Caco-2 (cell line): ENCODE data around the gene FAM83F. TPM values are rescaled to one million over a fixed set of nuclear protein-coding genes. Genes with fewer than 3 reads are reported as not detected.

Experiments
- BruUV-seq: library from RNA; stranded (reverse); fragments of 400-500 nt; replicated peaks from 2 replicates; lab custom pipeline; 2021; lab: Mats Ljungman, UMichigan
- CTCF ChIA-PET: fragments of 300-600 bp; sonication (Branson Sonifier 250); formaldehyde crosslinking; loops from one replicate; lab custom pipeline; 2022; ENCODE audit warnings: antibody characterized with exemption; lab: Charles Lee
- POLR2A ChIA-PET: fragments of 300-600 bp; sonication (Branson Sonifier 250); formaldehyde crosslinking; loops from one replicate; lab custom pipeline; 2022; ENCODE audit warnings: antibody characterized with exemption; lab: Charles Lee
- DNase-seq, 2 experiments: peaks; one replicate each; pipeline versions ENCODE4 v3.0.0 to v3.0.0-alpha.2; 2020 to 2022
- H3K27me3 ChIP-seq: replicated peaks from 2 replicates; pipeline ENCODE4 v1.6.0; 2011; ENCODE audit warnings: low read length; ENCODE audit not compliant: control insufficient read depth, insufficient read depth
- H3K36me3 ChIP-seq: 2 replicates; pipeline ENCODE4 v1.5.1; 2011; ENCODE audit warnings: low read length; ENCODE audit not compliant: control insufficient read depth, insufficient read depth
- H3K4me1 ChIP-seq: fragments of 250-450 bp; sonication (Bioruptor Pico); 2 replicates; pipeline ENCODE4 v1.5.1; 2020; ENCODE audit warnings: mild to moderate bottlenecking
- H3K4me3 ChIP-seq: 2 replicates; pipeline ENCODE4 v1.5.1; 2011; ENCODE audit warnings: low read depth, mild to moderate bottlenecking, control low read depth, low read length
- H3K9me3 ChIP-seq: fragments of 250-450 bp; sonication (Bioruptor Pico); 2 replicates; pipeline ENCODE4 v1.5.1; 2020; ENCODE audit warnings: mild to moderate bottlenecking, moderate library complexity
- H3K27ac Mint-ChIP-seq: one replicate; pipeline ENCODE4 v1.8.0; 2022; ENCODE audit warnings: mixed read lengths; ENCODE audit not compliant: unreplicated experiment
- H3K27me3 Mint-ChIP-seq: one replicate; pipeline ENCODE4 v1.8.0; 2022; ENCODE audit warnings: mixed read lengths; ENCODE audit not compliant: insufficient read depth, unreplicated experiment
- H3K36me3 Mint-ChIP-seq: one replicate; pipeline ENCODE4 v1.8.0; 2022; ENCODE audit warnings: mild to moderate bottlenecking, mixed read lengths; ENCODE audit not compliant: insufficient read depth, unreplicated experiment
- H3K4me1 Mint-ChIP-seq: one replicate; pipeline ENCODE4 v1.8.0; 2022; ENCODE audit warnings: low read depth, mixed read lengths; ENCODE audit not compliant: unreplicated experiment
- H3K4me3 Mint-ChIP-seq: one replicate; pipeline ENCODE4 v1.8.0; 2022; ENCODE audit warnings: mild to moderate bottlenecking, moderate library complexity, mixed read lengths; ENCODE audit not compliant: unreplicated experiment
- H3K9me3 Mint-ChIP-seq: one replicate; pipeline ENCODE4 v1.8.0; 2022; ENCODE audit warnings: mixed read lengths; ENCODE audit not compliant: unreplicated experiment
- intact Hi-C: fragments of 100-400 bp; cut with micrococcal nuclease; formaldehyde crosslinking; loops from one replicate; pipeline ENCODE4 v1.10.0; 2022; ENCODE audit not compliant: unreplicated experiment
- total RNA-seq: library from RNA; stranded (reverse); gene quantifications from 2 replicates; pipeline ENCODE4 v1.2.3, GENCODE V29; 2022
- TF ChIP-seq, protein P1 (sequence below), 2 experiments: fragments of 200-600 bp in 1 of 2; IDR thresholded peaks; 1 replicate in 1 of 2; 2 replicates in 1 of 2; pipeline versions ENCODE4 v1.5.1 to v1.8.0; 2011 to 2022; ENCODE audit warnings: antibody characterized with exemption in 1 of 2, control low read depth in 1 of 2, inconsistent platforms in 1 of 2, low read depth in 1 of 2, low read length in 1 of 2, mild to moderate bottlenecking in 1 of 2, moderate library complexity in 1 of 2; ENCODE audit not compliant: insufficient read depth in 1 of 2, severe bottlenecking in 1 of 2, unreplicated experiment in 1 of 2

The FAM83F gene
- total RNA-seq, 1 experiment from 2014 or later = 20.0 TPM

DNA sequence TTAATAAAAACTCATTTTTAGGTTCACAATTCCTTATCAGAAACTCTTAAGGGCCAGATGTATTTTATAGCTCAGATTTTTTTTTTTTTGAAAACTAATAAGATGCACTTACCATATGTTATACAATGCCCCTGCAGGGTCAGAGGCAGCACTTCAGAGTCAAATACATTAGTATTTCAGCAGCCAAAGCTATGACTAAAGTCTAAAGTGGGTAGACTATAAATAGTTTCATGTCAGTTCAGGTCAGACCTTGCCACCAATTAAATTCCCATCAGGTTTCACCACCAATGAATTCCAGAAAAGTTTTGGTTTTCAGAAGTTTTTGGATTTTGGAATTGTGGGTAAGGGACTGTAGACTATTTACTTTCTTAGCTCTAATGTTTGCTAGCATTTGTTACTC, 75.9 kb downstream of the FAM83F start:
- H3K4me3 ChIP-seq = no peak overlapping the region
- BruUV-seq = no TSS peak
- no peaks in the 10 kb centered on the region for H3K4me1 ChIP-seq
- H3K36me3 ChIP-seq = no peaks in the 10 kb centered on the region
- no peaks in the 10 kb centered on the region for H3K27me3 Mint-ChIP-seq
- intact Hi-C loops = no loop called here
- no peak for DNase-seq
- no peaks in the 10 kb centered on the region for H3K9me3 Mint-ChIP-seq
- H3K4me3 Mint-ChIP-seq = no peak overlapping the region
- no peaks in the 10 kb centered on the region for H3K9me3 ChIP-seq
- no peaks in the 10 kb centered on the region for H3K27me3 ChIP-seq
- CTCF ChIA-PET = no interaction called here
- H3K27ac Mint-ChIP-seq = no peak overlapping the region
- TF ChIP-seq, protein P1, sequence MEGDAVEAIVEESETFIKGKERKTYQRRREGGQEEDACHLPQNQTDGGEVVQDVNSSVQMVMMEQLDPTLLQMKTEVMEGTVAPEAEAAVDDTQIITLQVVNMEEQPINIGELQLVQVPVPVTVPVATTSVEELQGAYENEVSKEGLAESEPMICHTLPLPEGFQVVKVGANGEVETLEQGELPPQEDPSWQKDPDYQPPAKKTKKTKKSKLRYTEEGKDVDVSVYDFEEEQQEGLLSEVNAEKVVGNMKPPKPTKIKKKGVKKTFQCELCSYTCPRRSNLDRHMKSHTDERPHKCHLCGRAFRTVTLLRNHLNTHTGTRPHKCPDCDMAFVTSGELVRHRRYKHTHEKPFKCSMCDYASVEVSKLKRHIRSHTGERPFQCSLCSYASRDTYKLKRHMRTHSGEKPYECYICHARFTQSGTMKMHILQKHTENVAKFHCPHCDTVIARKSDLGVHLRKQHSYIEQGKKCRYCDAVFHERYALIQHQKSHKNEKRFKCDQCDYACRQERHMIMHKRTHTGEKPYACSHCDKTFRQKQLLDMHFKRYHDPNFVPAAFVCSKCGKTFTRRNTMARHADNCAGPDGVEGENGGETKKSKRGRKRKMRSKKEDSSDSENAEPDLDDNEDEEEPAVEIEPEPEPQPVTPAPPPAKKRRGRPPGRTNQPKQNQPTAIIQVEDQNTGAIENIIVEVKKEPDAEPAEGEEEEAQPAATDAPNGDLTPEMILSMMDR (IDR thresholded peaks at IDR 0.05; ENCODE audit: insufficient read depth in 1 of 2, low read depth in 1 of 2, low read length in 1 of 2, severe bottlenecking in 1 of 2, unreplicated experiment in 1 of 2) = no peak
- no peaks in the 10 kb centered on the region for H3K36me3 Mint-ChIP-seq
- POLR2A ChIA-PET = no interaction called here
- no peaks in the 10 kb centered on the region for H3K4me1 Mint-ChIP-seq

DNA sequence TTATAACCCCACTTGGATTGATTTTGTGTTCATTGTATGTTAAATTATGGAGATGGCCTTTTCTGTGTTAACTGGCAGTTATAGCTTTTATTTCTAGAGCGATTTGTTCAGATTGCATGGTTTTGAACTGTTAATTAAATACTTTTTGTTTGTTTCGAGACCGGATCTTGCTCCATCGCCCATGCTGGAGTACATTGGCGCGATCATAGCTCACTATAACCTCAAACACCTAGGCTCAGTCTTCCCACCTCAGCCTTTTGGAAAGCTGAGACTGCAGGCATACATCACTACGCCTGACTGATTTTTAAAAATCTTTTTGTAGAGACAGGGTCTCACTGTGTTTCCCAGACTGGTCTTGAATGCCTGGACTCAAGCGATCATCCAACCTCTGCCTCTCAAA, 77.0 kb downstream of the FAM83F start:
- CTCF ChIA-PET = no interaction called here
- TF ChIP-seq, protein P1 (IDR thresholded peaks at IDR 0.05; ENCODE audit: insufficient read depth in 1 of 2, low read depth in 1 of 2, low read length in 1 of 2, severe bottlenecking in 1 of 2, unreplicated experiment in 1 of 2) = no peak
- Histone ChIP-seq H3K27me3 (no peaks in the 10 kb centered on the region), H3K4me1 (no peaks in the 10 kb centered on the region), H3K4me3 (no peak overlapping the region), H3K9me3 (no peaks in the 10 kb centered on the region), H3K36me3 (no peaks in the 10 kb centered on the region)
- H3K27me3 Mint-ChIP-seq = no peaks in the 10 kb centered on the region
- no peaks in the 10 kb centered on the region for H3K9me3 Mint-ChIP-seq
- no peaks in the 10 kb centered on the region for H3K4me1 Mint-ChIP-seq
- H3K27ac Mint-ChIP-seq = no peak overlapping the region
- BruUV-seq = no TSS peak
- intact Hi-C loops = no loop called here
- POLR2A ChIA-PET = no interaction called here
- H3K36me3 Mint-ChIP-seq = no peaks in the 10 kb centered on the region
- DNase-seq = no peak
- H3K4me3 Mint-ChIP-seq = no peak overlapping the region

DNA sequence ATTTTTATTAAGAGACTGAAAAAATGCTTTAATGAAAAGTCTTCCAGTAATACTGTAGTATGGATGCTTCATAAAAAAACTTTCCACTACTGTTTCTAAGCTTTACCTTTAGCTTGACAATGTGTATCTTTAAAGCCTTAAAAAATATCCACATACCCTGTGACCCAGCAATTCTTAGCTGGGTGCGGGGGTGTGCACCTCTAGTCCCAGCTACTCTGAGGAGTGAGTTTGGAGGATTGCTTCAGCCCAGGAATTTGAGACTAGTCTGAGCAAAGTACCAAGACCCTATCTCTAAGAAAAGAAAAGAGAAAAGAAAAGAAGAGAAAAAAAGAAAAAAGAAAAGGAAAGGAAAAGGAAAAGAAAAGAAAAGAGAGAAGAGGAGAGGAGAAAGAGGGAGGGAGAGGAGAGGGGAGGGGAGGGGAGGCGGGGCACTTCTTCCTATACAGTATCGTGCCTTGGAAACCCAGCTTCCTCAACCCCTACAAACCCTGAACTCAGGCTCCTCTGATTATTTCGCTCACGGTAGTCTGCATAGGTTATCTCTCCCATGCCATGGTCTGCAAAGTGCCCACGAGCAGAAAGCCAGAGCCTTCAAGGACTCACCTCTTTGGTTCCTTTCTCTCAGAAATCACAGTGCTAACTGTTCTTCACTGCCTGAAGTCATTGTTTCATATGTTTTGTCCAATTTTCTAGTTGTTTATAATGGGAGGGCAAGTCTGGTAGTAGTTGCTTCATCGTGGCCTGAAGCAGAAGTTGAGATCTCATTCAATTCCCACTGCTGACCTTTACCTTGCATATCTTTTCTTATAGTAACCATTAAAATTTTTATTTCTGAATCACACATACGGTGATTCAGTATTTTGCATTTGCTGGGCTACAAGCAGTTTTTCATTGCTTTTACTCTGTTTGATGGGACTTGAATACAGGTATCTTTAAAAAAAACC, 82.2 kb downstream of the FAM83F start:
- DNase-seq = no peak
- Histone ChIP-seq H3K4me3 (no peak overlapping the region), H3K36me3 (no peaks in the 10 kb centered on the region), H3K27me3 (no peaks in the 10 kb centered on the region), H3K9me3 (no peaks in the 10 kb centered on the region), H3K4me1 (no peaks in the 10 kb centered on the region)
- TF ChIP-seq, protein P1 (IDR thresholded peaks at IDR 0.05; ENCODE audit: insufficient read depth in 1 of 2, low read depth in 1 of 2, low read length in 1 of 2, severe bottlenecking in 1 of 2, unreplicated experiment in 1 of 2) = no peak
- no peaks in the 10 kb centered on the region for H3K9me3 Mint-ChIP-seq
- intact Hi-C loops = no loop called here
- CTCF ChIA-PET = no interaction called here
- H3K27me3 Mint-ChIP-seq = no peaks in the 10 kb centered on the region
- no peak overlapping the region for H3K4me3 Mint-ChIP-seq
- no peaks in the 10 kb centered on the region for H3K4me1 Mint-ChIP-seq
- POLR2A ChIA-PET = no interaction called here
- BruUV-seq = no TSS peak
- no peak overlapping the region for H3K27ac Mint-ChIP-seq
- H3K36me3 Mint-ChIP-seq = no peaks in the 10 kb centered on the region
